H1 (cell line): ENCODE data around the gene TMPRSS9. TPM values are rescaled to one million over a fixed set of nuclear protein-coding genes. Genes with fewer than 3 reads are reported as not detected.

ENCODE experiments used
- CTCF ChIA-PET: fragments of 300-600 bp; sonication (Branson Sonifier 250); formaldehyde crosslinking; loops from one replicate; lab custom pipeline; 2021; ENCODE audit not compliant: partially characterized antibody; lab: Charles Lee
- POLR2A ChIA-PET: fragments of 300-600 bp; sonication (Branson Sonifier 250); formaldehyde crosslinking; loops from one replicate; lab custom pipeline; 2021; ENCODE audit warnings: inconsistent platforms; ENCODE audit not compliant: partially characterized antibody; lab: Charles Lee
- DNase-seq, 2 experiments: peaks; one replicate each; pipeline versions ENCODE4 v3.0.0 to v3.0.0-alpha.2; 2010 to 2022; ENCODE audit warnings: low spot score in 2 of 2, low read depth in 1 of 2, mixed read lengths in 1 of 2
- FAIRE-seq: peaks from 2 replicates; lab custom pipeline; 2011; peaks lifted over from hg19 to GRCh38; lab: Jason Lieb, UNC
- H2AFZ ChIP-seq: 2 replicates; pipeline ENCODE4 v1.8.1; 2012; ENCODE audit warnings: low read length, inconsistent platforms
- H2AK5ac ChIP-seq: 2 replicates; pipeline ENCODE4 v1.6.1; 2013; ENCODE audit warnings: low read depth, low read length
- H2BK120ac ChIP-seq: replicated peaks from 2 replicates; pipeline ENCODE3; 2013; ENCODE audit warnings: low read depth, low read length, inconsistent platforms
- H2BK12ac ChIP-seq: 2 replicates; pipeline ENCODE4 v1.6.1; 2013; ENCODE audit warnings: low read depth, low read length
- H2BK15ac ChIP-seq: 2 replicates; pipeline ENCODE4 v1.6.1; 2013; ENCODE audit warnings: low read length
- H2BK20ac ChIP-seq: 2 replicates; pipeline ENCODE4 v1.6.1; 2013; ENCODE audit warnings: low read length
- H2BK5ac ChIP-seq: 2 replicates; pipeline ENCODE4 v1.6.1; 2013; ENCODE audit warnings: low read depth, low read length
- H3K14ac ChIP-seq: 2 replicates; pipeline ENCODE4 v1.6.1; 2013; ENCODE audit warnings: inconsistent platforms; ENCODE audit not compliant: insufficient read length
- H3K18ac ChIP-seq: 2 replicates; pipeline ENCODE4 v1.6.1; 2013; ENCODE audit warnings: low read length; ENCODE audit errors: extremely low read depth
- H3K23ac ChIP-seq: 2 replicates; pipeline ENCODE4 v1.6.1; 2013; ENCODE audit warnings: inconsistent platforms; ENCODE audit not compliant: insufficient read length
- H3K23me2 ChIP-seq: 2 replicates; pipeline ENCODE4 v1.6.1; 2013; ENCODE audit warnings: low read depth, low read length
- H3K27ac ChIP-seq: 2 replicates; pipeline ENCODE4 v1.6.1; 2011; ENCODE audit warnings: low read depth, low read length, inconsistent platforms
- H3K27me3 ChIP-seq, 4 experiments: replicated peaks in 1 of 4; 1 replicate in 1 of 4; 2 replicates in 3 of 4; pipeline versions ENCODE4 v1.6.1 to v1.8.1; 2011 to 2013; ENCODE audit warnings: low read length in 3 of 4, mild to moderate bottlenecking in 3 of 4, inconsistent platforms in 2 of 4, mixed read lengths in 2 of 4, moderate library complexity in 1 of 4; ENCODE audit not compliant: control insufficient read depth in 3 of 4, insufficient read depth in 3 of 4; ENCODE audit errors: extremely low read depth in 1 of 4
- H3K36me3 ChIP-seq, 4 experiments: 2 replicates each; pipeline versions ENCODE4 v1.6.1 to v1.8.1; 2011 to 2013; ENCODE audit warnings: mild to moderate bottlenecking in 4 of 4, low read length in 3 of 4, moderate library complexity in 2 of 4, control low read depth in 1 of 4, inconsistent platforms in 1 of 4; ENCODE audit not compliant: insufficient read depth in 4 of 4, control insufficient read depth in 2 of 4
- H3K4ac ChIP-seq: replicated peaks from 2 replicates; pipeline ENCODE3; 2013; ENCODE audit warnings: low read length, low read depth, mixed read lengths, inconsistent platforms; ENCODE audit not compliant: insufficient read length
- H3K4me1 ChIP-seq, 4 experiments: replicated peaks in 1 of 4; 1 replicate in 1 of 4; 2 replicates in 3 of 4; pipeline versions ENCODE4 v1.6.1 to v1.8.1; 2011 to 2013; ENCODE audit warnings: low read length in 3 of 4, inconsistent platforms in 2 of 4, mixed read lengths in 1 of 4; ENCODE audit not compliant: insufficient read depth in 4 of 4, control insufficient read depth in 3 of 4
- H3K4me2 ChIP-seq, 2 experiments: 2 replicates each; pipeline versions ENCODE4 v1.6.1 to v1.8.1; 2011 to 2013; ENCODE audit warnings: low read depth in 2 of 2, low read length in 2 of 2, control low read depth in 1 of 2, inconsistent platforms in 1 of 2, mild to moderate bottlenecking in 1 of 2; ENCODE audit not compliant: insufficient read depth in 1 of 2
- H3K4me3 ChIP-seq, 4 experiments: fragments of 200-600, 300-600 bp in 1 of 4; sonication (generic), shearing (Covaris generic), sonication (Bioruptor Twin) in 1 of 4; 2 replicates each; pipeline versions ENCODE4 v1.5.1 to v1.8.1; 2011 to 2016; ENCODE audit warnings: low read length in 4 of 4, low read depth in 3 of 4, control low read depth in 2 of 4, inconsistent platforms in 2 of 4, mild to moderate bottlenecking in 2 of 4, mixed read lengths in 1 of 4, moderate library complexity in 1 of 4; ENCODE audit not compliant: insufficient read depth in 2 of 4; ENCODE audit errors: extremely low read depth in 1 of 4
- H3K56ac ChIP-seq: replicated peaks from 2 replicates; pipeline ENCODE3; 2013; ENCODE audit warnings: low read depth, mild to moderate bottlenecking, mixed read lengths, low read length, inconsistent platforms; ENCODE audit not compliant: insufficient read length
- H3K79me1 ChIP-seq: 2 replicates; pipeline ENCODE4 v1.6.1; 2013; ENCODE audit warnings: low read depth, low read length, control low read depth
- H3K79me2 ChIP-seq, 2 experiments: 2 replicates each; pipeline versions ENCODE4 v1.6.1 to v1.8.1; 2012 to 2013; ENCODE audit warnings: low read length in 2 of 2, mild to moderate bottlenecking in 2 of 2, inconsistent platforms in 1 of 2; ENCODE audit not compliant: insufficient read depth in 2 of 2, control insufficient read depth in 1 of 2
- H3K9ac ChIP-seq, 4 experiments: replicated peaks in 1 of 4; 1 replicate in 1 of 4; 2 replicates in 3 of 4; pipeline versions ENCODE4 v1.6.1 to v1.8.1; 2011 to 2013; ENCODE audit warnings: low read depth in 3 of 4, low read length in 3 of 4, control low read depth in 2 of 4, mild to moderate bottlenecking in 2 of 4, moderate library complexity in 2 of 4, inconsistent platforms in 1 of 4; ENCODE audit errors: extremely low read depth in 1 of 4
- H3K9me3 ChIP-seq, 2 experiments: 2 replicates each; pipeline versions ENCODE4 v1.6.1 to v1.8.1; 2012 to 2013; ENCODE audit warnings: mild to moderate bottlenecking in 2 of 2, moderate library complexity in 2 of 2, control low read depth in 1 of 2, inconsistent platforms in 1 of 2, low read depth in 1 of 2, low read length in 1 of 2, mixed read lengths in 1 of 2; ENCODE audit not compliant: insufficient read depth in 2 of 2
- H4K20me1 ChIP-seq, 2 experiments: replicated peaks in 1 of 2; 2 replicates each; pipeline versions ENCODE3 to v1.8.1; 2011 to 2013; ENCODE audit warnings: inconsistent platforms in 2 of 2, low read length in 2 of 2, mild to moderate bottlenecking in 1 of 2; ENCODE audit not compliant: insufficient read depth in 2 of 2, control insufficient read depth in 1 of 2
- H4K5ac ChIP-seq: 2 replicates; pipeline ENCODE4 v1.6.1; 2013; ENCODE audit warnings: low read length, low read depth, mixed read lengths, inconsistent platforms; ENCODE audit not compliant: insufficient read length
- H4K8ac ChIP-seq: 2 replicates; pipeline ENCODE4 v1.8.0; 2013; ENCODE audit warnings: mild to moderate bottlenecking, moderate library complexity, low read length, inconsistent platforms; ENCODE audit not compliant: insufficient read depth; ENCODE audit errors: extremely low read depth
- H4K91ac ChIP-seq: replicated peaks from 2 replicates; pipeline ENCODE3; 2013; ENCODE audit warnings: low read length, mixed read lengths, inconsistent platforms; ENCODE audit not compliant: insufficient read length
- WGBS, 2 experiments: shearing (Covaris generic) in 1 of 2; methylation state at CpG; one replicate each; pipeline versions ENCODE4 v1.1.6 to v1.1.7; 2013 to 2015; ENCODE audit warnings: low lambda C conversion rate in 2 of 2, mixed read lengths in 2 of 2, inconsistent platforms in 1 of 2, low coverage in 1 of 2, missing lambda C conversion rate in 1 of 2; ENCODE audit not compliant: insufficient replicate concordance in 2 of 2, insufficient coverage in 1 of 2, insufficient read length in 1 of 2; ENCODE audit errors: extremely low coverage in 1 of 2, missing lambda C conversion rate in 1 of 2; 5-methylcytosine and 5-hydroxymethylcytosine counted together
- polyA plus RNA-seq, 7 experiments: library from polyadenylated mRNA; depleted of rRNA in 3 of 7; stranded (reverse) in 5 of 7; unstranded in 2 of 7; fragments of >200 nt in 5 of 7; fragments of 200-250 nt in 2 of 7; gene quantifications; 1 replicate in 5 of 7; 2 replicates in 1 of 7; 4 replicates in 1 of 7; pipeline versions ENCODE4 v1.2.1 to v1.2.3, GENCODE V29; 2011 to 2013; ENCODE audit warnings: missing spikeins in 2 of 7, mixed read lengths in 2 of 7
- total RNA-seq: library from RNA; stranded (reverse); fragmentation: NEBNext Ultra II Directional; extraction: Animal tissue kit (Norgen Biotek cat#: 25700); gene quantifications from 2 replicates; pipeline ENCODE4 v1.2.1, GENCODE V29; 2021

Gene TMPRSS9
- total and polyA plus RNA-seq, 2 of the 8 experiments (the other 6 are each of a cell fraction or from before 2014, with no cell fraction given), result 0.15 to 0.19 TPM

- Histone ChIP-seq H2AFZ (no peak overlapping the region), H3K9me3 (no peaks in the 10 kb centered on the region), H3K23ac (no peak overlapping the region), H3K4ac (no peak overlapping the region), H3K9ac (no peak overlapping the region), H3K14ac (no peak overlapping the region), H4K5ac (no peak overlapping the region), H2BK12ac (no peak overlapping the region), H3K36me3 (peaks cover 12 to 57% (median 42%) of the 10 kb centered on the region in 4 experiments), H2AK5ac (no peak overlapping the region), H3K27me3 (no peaks in the 10 kb centered on the region), H2BK120ac (no peak overlapping the region), H3K4me2 (no peak overlapping the region), H3K56ac (no peak overlapping the region), H3K18ac (no peak overlapping the region), H3K79me2 (no peaks in the 10 kb centered on the region; a peak in 1 of 4 replicates), H3K4me3 (no peak overlapping the region), H2BK5ac (no peak overlapping the region; the same call in 1 of the 2 replicates), H3K4me1 (no peaks in the 10 kb centered on the region), H4K20me1 (peaks cover 6 to 16% of the 10 kb centered on the region in 2 experiments), H2BK15ac (no peak overlapping the region), H2BK20ac (no peak overlapping the region), H4K91ac (no peak overlapping the region), H3K79me1 (no peaks in the 10 kb centered on the region; the same call in 1 of the 2 replicates), H4K8ac (no peak overlapping the region), H3K23me2 (no peaks in the 10 kb centered on the region), H3K27ac (no peak overlapping the region)
- WGBS, 2 experiments, result 100% methylated on average over 6 of the region's 42 CpGs; no CpG with 5 or more reads in 1 of the 2 experiments
- FAIRE-seq (no peak), DNase-seq (no peak)
- CTCF ChIA-PET, result no interaction called here
- POLR2A ChIA-PET, result interaction anchor here (1.2 kb wide), 2 partner anchors 42 to 185 kb away, joined by 3 to 4 read pairs; no protein-coding TSS in a partner anchor
Observed at GRCh38 chr19:2434721-2435265, 74.7 kb downstream of the TMPRSS9 start.
